H9 (cell line): ENCODE results near the gene SERPINB8. TPM values are rescaled to one million over a fixed set of nuclear protein-coding genes. Genes with fewer than 3 reads are reported as not detected.

Source experiments
- DNase-seq: peaks from one replicate; pipeline ENCODE4 v3.0.0-alpha.2; 2017
- H2AFZ ChIP-seq: one replicate; pipeline ENCODE4 v1.6.1; 2013; ENCODE audit warnings: mild to moderate bottlenecking, low read length, control low read depth, moderate library complexity
- H2AK5ac ChIP-seq: 2 replicates; pipeline ENCODE4 v1.6.1; 2013; ENCODE audit warnings: low read length, control low read depth, mixed read lengths; ENCODE audit not compliant: insufficient read length
- H2BK120ac ChIP-seq: one replicate; pipeline ENCODE4 v1.6.1; 2013; ENCODE audit warnings: low read depth, mild to moderate bottlenecking, low read length, control low read depth, inconsistent platforms; ENCODE audit not compliant: poor library complexity, severe bottlenecking
- H2BK12ac ChIP-seq: 2 replicates; pipeline ENCODE4 v1.6.1; 2013; ENCODE audit warnings: low read length, control low read depth, mixed read lengths, low read depth; ENCODE audit not compliant: insufficient read length
- H2BK15ac ChIP-seq: 2 replicates; pipeline ENCODE4 v1.6.1; 2013; ENCODE audit warnings: low read depth, low read length, control low read depth
- H2BK20ac ChIP-seq: one replicate; pipeline ENCODE4 v1.6.1; 2013; ENCODE audit warnings: low read depth, mild to moderate bottlenecking, low read length, control low read depth, inconsistent platforms; ENCODE audit not compliant: poor library complexity, severe bottlenecking
- H2BK5ac ChIP-seq: 2 replicates; pipeline ENCODE4 v1.6.1; 2013; ENCODE audit warnings: low read length, control low read depth, mixed read lengths; ENCODE audit not compliant: insufficient read length
- H3K14ac ChIP-seq: 2 replicates; pipeline ENCODE4 v1.6.1; 2013; ENCODE audit warnings: low read length, control low read depth; ENCODE audit not compliant: insufficient read depth
- H3K18ac ChIP-seq: 2 replicates; pipeline ENCODE4 v1.6.1; 2013; ENCODE audit warnings: low read depth, mild to moderate bottlenecking, mixed read lengths, low read length, control low read depth; ENCODE audit not compliant: insufficient read length
- H3K23ac ChIP-seq: 2 replicates; pipeline ENCODE4 v1.6.1; 2013; ENCODE audit warnings: low read length, control low read depth, mixed read lengths, low read depth; ENCODE audit not compliant: insufficient read length
- H3K23me2 ChIP-seq: 2 replicates; pipeline ENCODE4 v1.6.1; 2013; ENCODE audit warnings: low read depth, mild to moderate bottlenecking, mixed read lengths, low read length, control low read depth; ENCODE audit not compliant: insufficient read length, poor library complexity, severe bottlenecking
- H3K27ac ChIP-seq: 2 replicates; pipeline ENCODE4 v1.5.1; 2013; ENCODE audit warnings: low read length, control low read depth, mixed read lengths, low read depth; ENCODE audit not compliant: insufficient read length
- H3K27me3 ChIP-seq: 2 replicates; pipeline ENCODE4 v1.6.1; 2013; ENCODE audit warnings: low read length, control low read depth, inconsistent platforms; ENCODE audit not compliant: insufficient read depth
- H3K4ac ChIP-seq: 2 replicates; pipeline ENCODE4 v1.6.1; 2013; ENCODE audit warnings: low read depth, mild to moderate bottlenecking, control low read depth, inconsistent platforms, low read length, moderate library complexity
- H3K4me1 ChIP-seq: 2 replicates; pipeline ENCODE4 v1.6.1; 2013; ENCODE audit warnings: low read length, control low read depth, inconsistent platforms; ENCODE audit not compliant: insufficient read depth
- H3K4me2 ChIP-seq: 2 replicates; pipeline ENCODE4 v1.6.1; 2013; ENCODE audit warnings: low read length, control low read depth, mixed read lengths; ENCODE audit not compliant: insufficient read length, insufficient read depth
- H3K56ac ChIP-seq: 2 replicates; pipeline ENCODE4 v1.6.1; 2013; ENCODE audit warnings: low read depth, mild to moderate bottlenecking, mixed read lengths, low read length, control low read depth; ENCODE audit not compliant: insufficient read length
- H3K79me1 ChIP-seq: 2 replicates; pipeline ENCODE4 v1.6.1; 2013; ENCODE audit warnings: low read depth, mild to moderate bottlenecking, moderate library complexity, low read length, control low read depth, inconsistent platforms; ENCODE audit not compliant: insufficient read depth, poor library complexity, severe bottlenecking
- H3K79me2 ChIP-seq: 2 replicates; pipeline ENCODE4 v1.6.1; 2013; ENCODE audit warnings: low read length, control low read depth, inconsistent platforms; ENCODE audit not compliant: insufficient read depth
- H3K9ac ChIP-seq: 2 replicates; pipeline ENCODE4 v1.6.1; 2013; ENCODE audit warnings: low read length, control low read depth, mixed read lengths; ENCODE audit not compliant: insufficient read length; ENCODE audit errors: extremely low read depth
- H3K9me3 ChIP-seq: one replicate; pipeline ENCODE4 v1.6.1; 2013; ENCODE audit warnings: low read depth, low read length, inconsistent platforms; ENCODE audit not compliant: control insufficient read depth
- H3T11ph ChIP-seq: one replicate; pipeline ENCODE4 v1.6.1; 2013; ENCODE audit warnings: mild to moderate bottlenecking, low read length, control low read depth, inconsistent platforms
- H4K20me1 ChIP-seq: one replicate; pipeline ENCODE4 v1.6.1; 2013; ENCODE audit not compliant: control insufficient read depth, insufficient read length, insufficient read depth
- H4K5ac ChIP-seq: 2 replicates; pipeline ENCODE4 v1.6.1; 2013; ENCODE audit warnings: low read depth, mild to moderate bottlenecking, mixed read lengths, low read length, control low read depth; ENCODE audit not compliant: insufficient read length
- H4K8ac ChIP-seq: replicated peaks from 2 replicates; pipeline ENCODE4 v1.6.1; 2013; ENCODE audit warnings: low read length, control low read depth, mixed read lengths, low read depth; ENCODE audit not compliant: insufficient read length
- H4K91ac ChIP-seq: 2 replicates; pipeline ENCODE4 v1.6.1; 2013; ENCODE audit warnings: low read depth, mild to moderate bottlenecking, moderate library complexity, mixed read lengths, low read length, control low read depth; ENCODE audit not compliant: insufficient read length
- H3K27ac Mint-ChIP-seq, 3 experiments: 2 replicates in 2 of 3; 3 replicates in 1 of 3; pipeline ENCODE4 v1.8.0; 2020 to 2021; ENCODE audit warnings: mixed read lengths in 3 of 3, mild to moderate bottlenecking in 1 of 3, moderate library complexity in 1 of 3
- H3K27me3 Mint-ChIP-seq: 2 replicates; pipeline ENCODE4 v1.8.0; 2021; ENCODE audit warnings: low read depth, mild to moderate bottlenecking, moderate library complexity, mixed read lengths
- H3K36me3 Mint-ChIP-seq, 3 experiments: 2 replicates in 2 of 3; 3 replicates in 1 of 3; pipeline ENCODE4 v1.8.0; 2020 to 2021; ENCODE audit warnings: low read depth in 3 of 3, mixed read lengths in 3 of 3; ENCODE audit not compliant: insufficient read depth in 1 of 3
- H3K4me1 Mint-ChIP-seq, 2 experiments: 2 replicates each; pipeline ENCODE4 v1.8.0; 2020; ENCODE audit warnings: mixed read lengths in 2 of 2
- H3K4me3 Mint-ChIP-seq, 2 experiments: 2 replicates in 1 of 2; 3 replicates in 1 of 2; pipeline ENCODE4 v1.8.0; 2020 to 2021; ENCODE audit warnings: mild to moderate bottlenecking in 2 of 2, mixed read lengths in 2 of 2, moderate library complexity in 1 of 2
- H3K9me3 Mint-ChIP-seq, 2 experiments: 2 replicates in 1 of 2; 3 replicates in 1 of 2; pipeline ENCODE4 v1.8.0; 2020; ENCODE audit warnings: mild to moderate bottlenecking in 2 of 2, mixed read lengths in 2 of 2, moderate library complexity in 1 of 2
- CTCF ChIP-seq: fragments of 200-600 bp; sonication (generic); conservative IDR thresholded peaks from 3 replicates; pipeline ENCODE4 v1.8.0; 2021; ENCODE audit warnings: antibody characterized with exemption, mild to moderate bottlenecking
- WGBS: extraction: QIAGEN DNeasy Blood & Tissue Kit; methylation state at CpG from one replicate; pipeline ENCODE4 v1.1.7; 2013; ENCODE audit warnings: missing lambda C conversion rate, low lambda C conversion rate, mixed read lengths; ENCODE audit not compliant: insufficient read length; ENCODE audit errors: extremely low coverage; 5-methylcytosine and 5-hydroxymethylcytosine counted together
- total RNA-seq: library from RNA; stranded (reverse); gene quantifications from 2 replicates; pipeline ENCODE4 v1.2.1, GENCODE V29; 2021

The SERPINB8 gene
- total RNA-seq, 1 experiment from 2014 or later: 2.1 TPM

- no peak overlapping the region for H3K56ac ChIP-seq
- Mint-ChIP-seq H3K4me1 (peaks cover 0 to 6% of the 10 kb centered on the region in 2 experiments; a peak in 3 of 4 replicates), H3K27ac (no peak overlapping the region), H3K36me3 (no peaks in the 10 kb centered on the region; a peak in 1 of 7 replicates), H3K27me3 (peaks cover 32% of the 10 kb centered on the region), H3K9me3 (no peaks in the 10 kb centered on the region), H3K4me3 (no peak overlapping the region)
- no peak overlapping the region for H3K4ac ChIP-seq
- H3K23ac ChIP-seq: no peak overlapping the region
- H2BK5ac ChIP-seq: no peak overlapping the region
- no peaks in the 10 kb centered on the region for H3K79me2 ChIP-seq
- no peak overlapping the region for H2BK12ac ChIP-seq
- H4K8ac ChIP-seq: no peak overlapping the region
- no peak overlapping the region for H2BK20ac ChIP-seq
- no peak overlapping the region for H3K14ac ChIP-seq
- H3K4me2 ChIP-seq: no peak overlapping the region
- no peak overlapping the region for H3K9ac ChIP-seq
- H3K4me1 ChIP-seq: no peaks in the 10 kb centered on the region
- no peak overlapping the region for H2BK120ac ChIP-seq
- H4K20me1 ChIP-seq: no peaks in the 10 kb centered on the region
- no peak overlapping the region for H2AK5ac ChIP-seq
- no CpG with 5 or more reads among the region's 3 CpGs for WGBS
- H3K79me1 ChIP-seq: no peaks in the 10 kb centered on the region
- H4K5ac ChIP-seq: no peak overlapping the region
- TF ChIP-seq CTCF: no peak
- H3K23me2 ChIP-seq: no peaks in the 10 kb centered on the region
- H2AFZ ChIP-seq: no peak overlapping the region
- no peak for DNase-seq
- no peaks in the 10 kb centered on the region for H3K9me3 ChIP-seq
- peaks cover 15% of the 10 kb centered on the region for H3K27me3 ChIP-seq
- no peak overlapping the region for H3K18ac ChIP-seq
- no peak overlapping the region for H2BK15ac ChIP-seq
- no peak overlapping the region for H3K27ac ChIP-seq
- H3T11ph ChIP-seq: no peak overlapping the region
- no peak overlapping the region for H4K91ac ChIP-seq
These were observed 12.5 kb downstream of the SERPINB8 start for GRCh38 chr18:63982361-63982760.
